Activated naive CD4-positive, alpha-beta T cell treated with anti-CD3 and anti-CD28 coated beads, Interleukin-2, amount 10 ng/mL, durations not matched to agents 7 days and 5 days (primary cell): ENCODE measurements around the gene TMEM233.

Experiments
- CTCF ChIA-PET: fragments of 350-600 bp; sonication (Branson Sonifier 250); formaldehyde crosslinking; loops from one replicate; lab custom pipeline; 2021; ENCODE audit warnings: antibody characterized with exemption; lab: Charles Lee
- DNase-seq: peaks from one replicate; pipeline ENCODE4 v3.0.0-alpha.2; 2020
- H3K27ac Mint-ChIP-seq: one replicate; pipeline ENCODE4 v1.8.0; 2021; ENCODE audit warnings: mild to moderate bottlenecking, moderate library complexity, mixed read lengths
- H3K27me3 Mint-ChIP-seq: one replicate; pipeline ENCODE4 v1.8.0; 2021; ENCODE audit warnings: mild to moderate bottlenecking, mixed read lengths
- H3K36me3 Mint-ChIP-seq: one replicate; pipeline ENCODE4 v1.8.0; 2021; ENCODE audit warnings: mixed read lengths
- H3K4me1 Mint-ChIP-seq: one replicate; pipeline ENCODE4 v1.8.0; 2021; ENCODE audit warnings: mixed read lengths
- H3K4me3 Mint-ChIP-seq: one replicate; pipeline ENCODE4 v1.8.0; 2021; ENCODE audit warnings: mild to moderate bottlenecking, moderate library complexity, mixed read lengths
- H3K9me3 Mint-ChIP-seq: one replicate; pipeline ENCODE4 v1.8.0; 2021; ENCODE audit warnings: mixed read lengths

TMEM233 gene

DNA sequence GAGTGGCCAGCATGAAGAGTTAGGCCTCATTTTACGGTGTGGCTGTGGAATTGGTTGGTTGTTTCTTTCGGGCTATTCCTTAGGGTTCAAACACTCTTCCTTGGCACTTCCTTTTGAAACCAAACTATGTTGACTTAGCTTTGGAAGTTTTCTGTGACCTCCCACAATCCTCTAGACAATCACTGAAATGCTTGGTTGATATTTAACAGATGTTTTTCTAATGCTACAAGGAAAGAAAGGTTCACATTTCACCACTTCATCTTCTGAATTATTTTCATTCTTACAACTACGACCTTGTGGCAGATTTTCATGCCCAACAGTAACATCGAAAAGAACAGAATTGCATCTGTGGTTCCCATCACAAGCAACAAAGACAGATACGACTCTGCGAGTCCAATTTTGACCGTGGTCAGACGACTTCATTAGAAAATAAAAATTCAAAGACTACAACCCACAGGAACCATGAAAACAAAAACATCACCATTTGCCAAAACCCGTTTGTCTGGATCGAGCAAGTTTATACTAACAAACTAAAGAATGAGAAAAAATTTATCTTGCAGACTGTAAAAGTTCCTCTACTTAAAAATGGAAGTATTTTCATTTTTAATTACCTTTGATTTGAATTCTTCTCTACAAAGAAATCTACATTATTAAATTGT lies 91.3 kb downstream of the TMEM233 start:
- no peak for DNase-seq
- H3K4me1 Mint-ChIP-seq, result peaks cover 18% of the 10 kb centered on the region
- no peaks in the 10 kb centered on the region for H3K27me3 Mint-ChIP-seq
- CTCF ChIA-PET, result no interaction called here
- no peak overlapping the region for H3K4me3 Mint-ChIP-seq
- peak overlapping the region; percentile 28 for H3K27ac Mint-ChIP-seq
- no peaks in the 10 kb centered on the region for H3K9me3 Mint-ChIP-seq
- H3K36me3 Mint-ChIP-seq, result peaks cover 60% of the 10 kb centered on the region

DNA sequence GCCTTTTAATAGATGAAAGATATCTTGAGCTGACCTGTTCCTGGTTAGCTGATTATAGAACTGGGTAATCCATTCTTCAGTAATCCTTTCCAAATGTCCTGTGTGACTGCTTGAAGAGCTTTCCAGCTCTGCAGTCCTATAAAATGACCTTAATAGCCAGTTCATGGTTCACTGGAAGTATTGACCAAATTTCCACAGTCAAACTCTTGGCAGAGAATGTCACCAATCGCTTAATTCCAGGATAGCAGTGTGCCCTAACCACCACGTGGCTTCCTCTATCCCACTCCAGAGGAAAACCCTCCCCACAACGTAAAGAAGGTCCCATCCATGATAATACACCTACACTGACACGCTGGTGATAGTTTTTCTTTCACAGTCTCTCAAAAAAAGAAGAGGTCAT lies 91.8 kb downstream of the TMEM233 start:
- Mint-ChIP-seq H3K27me3 (no peaks in the 10 kb centered on the region), H3K4me3 (no peak overlapping the region), H3K27ac (no peak overlapping the region), H3K4me1 (peaks cover 18% of the 10 kb centered on the region), H3K36me3 (peaks cover 58% of the 10 kb centered on the region), H3K9me3 (no peaks in the 10 kb centered on the region)
- no peak for DNase-seq
- CTCF ChIA-PET, result no interaction called here

DNA sequence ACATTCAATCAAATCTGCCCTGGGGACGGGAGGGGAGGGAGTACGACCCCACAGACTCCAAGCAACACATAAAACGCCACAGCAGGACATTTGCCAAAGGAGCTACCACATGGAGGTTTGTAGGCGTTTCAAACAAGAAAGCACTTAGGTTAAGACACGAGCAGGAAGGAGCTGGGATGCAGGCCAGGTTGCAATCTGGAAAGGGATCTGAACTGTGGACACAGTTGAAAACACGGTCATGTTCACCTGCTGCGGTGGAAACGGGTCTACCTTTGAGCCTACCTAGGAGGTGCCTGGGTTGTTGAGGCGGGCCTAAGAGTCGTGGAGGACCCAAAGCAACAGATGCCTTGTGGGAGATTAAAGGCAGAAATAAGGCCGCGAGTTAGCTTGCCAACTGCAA lies 92.8 kb downstream of the TMEM233 start:
- Mint-ChIP-seq H3K27ac (no peak overlapping the region), H3K36me3 (peaks cover 54% of the 10 kb centered on the region)
- CTCF ChIA-PET, result no interaction called here

DNA sequence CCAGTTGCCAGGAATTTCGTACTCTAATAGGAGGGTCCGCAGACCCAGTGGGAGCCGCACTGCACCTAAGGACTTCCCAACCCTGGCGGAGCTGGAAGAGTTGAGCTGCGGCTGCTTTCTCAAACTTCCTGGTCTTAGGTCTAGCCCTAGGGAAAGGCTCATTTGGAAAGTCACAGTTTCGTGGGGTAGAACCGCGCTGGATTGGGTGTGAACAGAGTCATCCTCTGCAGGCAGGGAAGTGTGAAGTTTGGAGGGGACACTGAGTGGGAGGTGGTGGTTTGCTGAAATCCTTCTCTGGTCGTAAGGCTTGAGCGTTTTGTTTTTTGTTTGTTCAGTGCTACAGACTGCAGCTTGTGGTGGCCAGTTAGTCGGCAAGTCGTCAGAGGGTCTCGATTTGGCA lies 93.2 kb downstream of the TMEM233 start:
- no peak overlapping the region for H3K4me3 Mint-ChIP-seq
- peaks cover 18% of the 10 kb centered on the region for H3K4me1 Mint-ChIP-seq
- peaks cover 56% of the 10 kb centered on the region for H3K36me3 Mint-ChIP-seq
- CTCF ChIA-PET, result no interaction called here
- no peak overlapping the region for H3K27ac Mint-ChIP-seq
- H3K27me3 Mint-ChIP-seq, result no peaks in the 10 kb centered on the region
- DNase-seq, result no peak
- no peaks in the 10 kb centered on the region for H3K9me3 Mint-ChIP-seq

More for the DNA sequence above, 92.8 kb downstream of the TMEM233 start:
- no peaks in the 10 kb centered on the region for H3K9me3 Mint-ChIP-seq
- no peak for DNase-seq
- no peak overlapping the region for H3K4me3 Mint-ChIP-seq
- no peaks in the 10 kb centered on the region for H3K27me3 Mint-ChIP-seq
- H3K4me1 Mint-ChIP-seq, result peaks cover 18% of the 10 kb centered on the region

DNA sequence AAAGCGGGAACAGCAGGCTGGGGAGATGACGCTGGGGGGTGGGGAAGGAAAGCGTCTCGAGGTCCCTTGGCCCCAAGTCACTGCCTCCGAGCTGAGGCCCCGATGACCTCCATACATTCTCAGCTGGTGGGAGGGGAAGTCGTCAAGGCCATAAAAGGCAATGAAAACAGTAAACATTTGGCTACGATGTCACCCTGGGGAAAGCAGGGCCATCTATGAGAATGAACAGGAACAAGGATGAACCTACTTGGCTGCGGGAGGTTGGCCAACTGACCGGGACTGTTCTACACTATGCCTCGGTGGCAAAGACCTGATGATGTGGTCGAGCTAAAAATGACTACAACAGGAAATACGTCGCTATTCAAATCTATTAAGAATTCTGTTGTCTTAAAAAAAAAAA lies 93.8 kb downstream of the TMEM233 start:
- CTCF ChIA-PET, result interaction anchor here (0.6 to 1.4 kb wide), 2 partner anchors 20 to 142 kb away, joined by 3 to 4 read pairs; partner anchors contain the start of gene PRKAB1
- Mint-ChIP-seq H3K9me3 (no peaks in the 10 kb centered on the region), H3K27me3 (no peaks in the 10 kb centered on the region), H3K27ac (no peak overlapping the region), H3K4me1 (peaks cover 12% of the 10 kb centered on the region), H3K36me3 (peaks cover 53% of the 10 kb centered on the region), H3K4me3 (no peak overlapping the region)
- no peak for DNase-seq

DNA sequence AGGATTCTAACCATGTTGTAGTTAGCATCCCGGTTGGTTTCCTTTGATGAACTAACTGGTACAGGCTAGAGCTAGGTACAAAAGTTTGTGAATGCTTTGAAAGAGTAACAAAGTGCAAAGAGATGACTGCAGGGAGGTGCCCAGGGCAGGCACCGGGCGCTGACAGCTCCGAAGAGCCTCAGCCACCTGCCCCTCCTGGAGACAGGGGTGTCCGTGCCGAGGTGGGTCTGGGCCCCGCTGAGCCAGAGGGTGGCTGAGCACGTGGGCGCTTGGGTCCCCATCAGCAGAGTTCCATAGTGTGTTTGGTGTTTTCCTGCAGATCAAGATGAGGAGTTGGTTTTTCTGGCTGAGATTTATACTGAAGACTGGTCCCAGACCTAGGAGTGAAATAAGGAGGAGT lies 94.3 kb downstream of the TMEM233 start:
- Mint-ChIP-seq H3K4me1 (peaks cover 7% of the 10 kb centered on the region), H3K36me3 (peaks cover 55% of the 10 kb centered on the region), H3K9me3 (no peaks in the 10 kb centered on the region), H3K27ac (no peak overlapping the region), H3K27me3 (no peaks in the 10 kb centered on the region), H3K4me3 (no peak overlapping the region)
- CTCF ChIA-PET, result interaction anchor here (1.4 kb wide), 1 partner anchor 20 kb away, joined by 4 read pairs; the partner anchor contains the start of gene PRKAB1
- DNase-seq, result no peak

DNA sequence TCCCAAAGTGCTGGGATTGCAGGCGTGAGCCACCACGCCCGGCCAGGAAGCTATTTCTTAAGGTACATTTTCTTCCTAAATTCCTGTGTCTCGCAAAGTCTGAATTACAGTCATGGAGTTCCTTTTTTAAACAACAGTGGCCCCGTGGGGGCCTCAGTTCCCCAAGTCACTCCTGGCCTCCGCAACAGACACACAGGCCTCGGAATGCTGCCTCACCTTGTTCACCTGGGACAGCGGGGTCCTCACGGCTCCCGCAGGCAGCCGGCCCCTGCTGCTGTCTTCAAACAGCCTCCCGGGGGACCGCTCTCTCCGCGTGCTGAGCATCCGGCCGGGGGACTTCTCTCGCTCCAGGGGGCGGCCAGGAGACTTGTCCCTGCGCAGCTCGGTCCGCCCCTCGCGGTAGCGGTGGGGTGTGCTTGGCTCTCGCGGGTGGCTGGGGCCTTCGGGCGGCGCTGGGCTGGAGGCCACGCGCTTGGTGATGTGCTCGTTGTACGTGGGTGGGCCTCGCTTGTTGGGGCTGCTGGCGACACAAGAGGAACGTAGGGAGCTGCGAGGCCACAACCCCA lies 96.4 kb downstream of the TMEM233 start:
- no peaks in the 10 kb centered on the region for H3K27me3 Mint-ChIP-seq
- no peaks in the 10 kb centered on the region for H3K9me3 Mint-ChIP-seq
- CTCF ChIA-PET, result no interaction called here
- no peaks in the 10 kb centered on the region for H3K4me1 Mint-ChIP-seq
- no peak overlapping the region for H3K4me3 Mint-ChIP-seq
- H3K36me3 Mint-ChIP-seq, result peaks cover 53% of the 10 kb centered on the region
- no peak overlapping the region for H3K27ac Mint-ChIP-seq
- no peak for DNase-seq

DNA sequence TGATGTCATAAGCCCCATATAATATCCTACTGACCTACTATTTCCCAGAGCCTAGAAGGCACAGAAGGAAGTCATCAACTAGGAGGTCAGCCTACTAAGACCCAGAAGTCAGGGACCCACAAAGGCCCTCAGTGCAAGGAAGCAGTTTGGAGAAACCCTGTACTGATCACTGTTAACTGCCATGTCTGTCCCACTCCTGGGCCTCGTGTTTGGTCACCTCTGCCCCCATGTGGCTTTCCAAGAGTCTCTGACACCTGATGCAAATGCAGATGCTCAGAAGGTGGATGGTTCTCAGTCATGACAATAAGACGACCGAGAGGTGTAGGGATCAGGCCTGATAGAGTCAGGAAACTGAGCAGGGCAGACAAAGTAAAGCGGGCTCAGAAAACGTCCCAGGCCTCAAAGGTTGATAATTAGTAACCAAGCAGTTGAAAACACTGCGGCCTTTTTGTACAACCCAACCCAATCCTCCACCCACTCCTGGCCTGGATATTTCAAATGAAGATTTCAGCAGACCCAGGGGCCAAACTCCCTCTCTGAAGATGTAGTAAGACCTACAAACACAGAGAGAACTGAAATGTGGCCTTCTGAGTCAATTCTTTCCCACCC lies 97.7 kb downstream of the TMEM233 start:
- peaks cover 46% of the 10 kb centered on the region for H3K36me3 Mint-ChIP-seq
- no peak for DNase-seq
- H3K27ac Mint-ChIP-seq, result no peak overlapping the region
- CTCF ChIA-PET, result no interaction called here
- no peak overlapping the region for H3K4me3 Mint-ChIP-seq
- no peaks in the 10 kb centered on the region for H3K27me3 Mint-ChIP-seq
- no peaks in the 10 kb centered on the region for H3K4me1 Mint-ChIP-seq
- H3K9me3 Mint-ChIP-seq, result no peaks in the 10 kb centered on the region

DNA sequence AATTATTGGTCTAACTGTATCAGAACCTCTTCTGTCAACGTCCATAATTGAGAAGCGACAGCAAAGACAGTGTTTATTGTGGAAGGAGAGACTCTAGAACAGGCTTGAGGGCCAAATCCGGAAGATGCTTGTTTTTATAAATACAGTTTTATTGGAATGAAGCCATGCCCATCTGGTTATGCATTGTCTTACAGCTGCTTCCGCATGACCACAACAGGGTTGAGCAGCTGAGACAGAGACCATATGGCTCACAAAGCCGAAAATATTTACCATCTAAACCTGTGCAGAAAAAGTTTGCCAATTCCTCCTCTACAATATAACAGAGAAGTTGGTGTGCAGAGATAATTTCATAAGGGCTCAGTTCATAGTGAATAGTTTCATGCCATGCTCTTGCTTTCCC lies 98.8 kb downstream of the TMEM233 start:
- CTCF ChIA-PET, result no interaction called here
- no peaks in the 10 kb centered on the region for H3K9me3 Mint-ChIP-seq
- peaks cover 44% of the 10 kb centered on the region for H3K36me3 Mint-ChIP-seq
- H3K27ac Mint-ChIP-seq, result no peak overlapping the region
- no peaks in the 10 kb centered on the region for H3K4me1 Mint-ChIP-seq
- DNase-seq, result no peak
- no peak overlapping the region for H3K4me3 Mint-ChIP-seq
- no peaks in the 10 kb centered on the region for H3K27me3 Mint-ChIP-seq
